T-cell (primary cell): ENCODE data around the gene STK39. TPM values are rescaled to one million over a fixed set of nuclear protein-coding genes. Genes with fewer than 3 reads are reported as not detected.

Source experiments
- ATAC-seq, 4 experiments: fragments of 200-7000 bp in 3 of 4; fragments of 150-1000 bp in 1 of 4; cut with Tn5 transposase; replicated peaks in 1 of 4; 1 replicate in 3 of 4; 2 replicates in 1 of 4; pipeline ENCODE4 v1.10.0; 2021; ENCODE audit warnings: moderate library complexity in 3 of 4, mild to moderate bottlenecking in 2 of 4, moderate number of reproducible peaks in 1 of 4
- CTCF ChIA-PET, 2 donors: fragments of 300-600 bp; sonication (Branson Sonifier 250); formaldehyde crosslinking; loops; one replicate each; lab custom pipeline; 2022; ENCODE audit warnings: antibody characterized with exemption in 2 of 2; lab: Charles Lee
- POLR2A ChIA-PET, 2 donors: fragments of 300-600 bp; sonication (Branson Sonifier 250); formaldehyde crosslinking; loops; one replicate each; lab custom pipeline; 2022; ENCODE audit warnings: antibody characterized with exemption in 2 of 2; lab: Charles Lee
- DNase-seq, 35 experiments: peaks; one replicate each; pipeline versions ENCODE4 v3.0.0 to v3.0.0-alpha.2; 2013 to 2023
- H3K27ac ChIP-seq: one replicate; pipeline ENCODE4 v1.5.1; 2013; ENCODE audit warnings: low read length
- H3K27me3 ChIP-seq, 2 experiments: replicated peaks in 1 of 2; 1 replicate in 1 of 2; 2 replicates in 1 of 2; pipeline versions ENCODE4 v1.6.1 to v1.7.0; 2013; ENCODE audit warnings: low read length in 1 of 2, mixed read lengths in 1 of 2; ENCODE audit not compliant: control insufficient read depth in 2 of 2, insufficient read depth in 2 of 2; ENCODE audit errors: extremely low read depth in 1 of 2
- H3K36me3 ChIP-seq, 2 donors: 1 replicate in 1 of 2; 2 replicates in 1 of 2; pipeline versions ENCODE4 v1.6.1 to v1.7.0; 2013; ENCODE audit warnings: low read length in 1 of 2; ENCODE audit not compliant: control insufficient read depth in 2 of 2, insufficient read depth in 1 of 2; ENCODE audit errors: extremely low read depth in 1 of 2
- H3K4me1 ChIP-seq, 2 experiments: 1 replicate in 1 of 2; 2 replicates in 1 of 2; pipeline versions ENCODE4 v1.6.1 to v1.7.0; 2013; ENCODE audit warnings: low read length in 2 of 2, mixed read lengths in 1 of 2; ENCODE audit not compliant: insufficient read depth in 2 of 2, control insufficient read depth in 1 of 2; ENCODE audit errors: extremely low read depth in 1 of 2
- H3K4me3 ChIP-seq, 2 donors: 1 replicate in 1 of 2; 2 replicates in 1 of 2; pipeline versions ENCODE4 v1.5.1 to v1.7.0; 2013; ENCODE audit warnings: mild to moderate bottlenecking in 2 of 2, low read length in 1 of 2, moderate library complexity in 1 of 2; ENCODE audit not compliant: control insufficient read depth in 1 of 2; ENCODE audit errors: extremely low read depth in 1 of 2
- H3K9me3 ChIP-seq: 2 replicates; pipeline ENCODE4 v1.7.0; 2013
- H3K27ac Mint-ChIP-seq, 2 donors: one replicate each; pipeline ENCODE4 v1.8.0; 2020 to 2021; ENCODE audit warnings: mild to moderate bottlenecking in 2 of 2, mixed read lengths in 2 of 2
- H3K27me3 Mint-ChIP-seq, 2 donors: one replicate each; pipeline ENCODE4 v1.8.0; 2021 to 2022; ENCODE audit warnings: mixed read lengths in 2 of 2
- H3K36me3 Mint-ChIP-seq: one replicate; pipeline ENCODE4 v1.8.0; 2021; ENCODE audit warnings: mixed read lengths
- H3K4me1 Mint-ChIP-seq, 3 donors: one replicate each; pipeline ENCODE4 v1.8.0; 2020 to 2022; ENCODE audit warnings: mixed read lengths in 3 of 3, mild to moderate bottlenecking in 1 of 3
- H3K4me3 Mint-ChIP-seq, 3 donors: one replicate each; pipeline ENCODE4 v1.8.0; 2020 to 2022; ENCODE audit warnings: mild to moderate bottlenecking in 3 of 3, mixed read lengths in 3 of 3, moderate library complexity in 3 of 3
- H3K9me3 Mint-ChIP-seq, 3 donors: one replicate each; pipeline ENCODE4 v1.8.0; 2020 to 2022; ENCODE audit warnings: mixed read lengths in 3 of 3
- WGBS: methylation state at CpG from one replicate; pipeline ENCODE4 v1.1.5; 2013; ENCODE audit warnings: missing lambda C conversion rate; ENCODE audit not compliant: insufficient coverage; 5-methylcytosine and 5-hydroxymethylcytosine counted together
- total RNA-seq, 35 experiments: library from RNA in 6 of 35; stranded (reverse) in 6 of 35; fragments of 120-200 nt in 1 of 35; gene quantifications; one replicate each; pipeline versions ENCODE4 v1.2.1 to v1.2.4 and lab custom pipeline; 2013 to 2026

The STK39 gene
- total RNA-seq, 5 donors from 2014 or later (not counting 1 experiment from before 2014, with no cell fraction given), result 15.4 to 25.8 (median 21.0) TPM

GRCh38 chr2:168120730-168121129 is 126.7 kb downstream of the STK39 start:
- ATAC-seq (no peak), DNase-seq (no peak)
- Mint-ChIP-seq H3K4me3 (no peak overlapping the region), H3K36me3 (peaks cover 27% of the 10 kb centered on the region), H3K27ac (no peak overlapping the region), H3K9me3 (no peaks in the 10 kb centered on the region), H3K27me3 (no peaks in the 10 kb centered on the region), H3K4me1 (no peaks in the 10 kb centered on the region)
- Histone ChIP-seq H3K27me3 (no peaks in the 10 kb centered on the region), H3K4me1 (no peaks in the 10 kb centered on the region), H3K4me3 (no peak overlapping the region), H3K36me3 (peaks cover 8 to 46% of the 10 kb centered on the region in 2 donors), H3K9me3 (no peaks in the 10 kb centered on the region), H3K27ac (no peak overlapping the region)
- ChIA-PET CTCF (interaction anchor here (0.5 to 2.9 kb wide), 8 partner anchors 8 to 1581 kb away, joined by 3 to 16 read pairs (median 4); no protein-coding TSS in a partner anchor), POLR2A (no interaction called here)
- WGBS, result 100% methylated on average over 1 of the region's 3 CpGs

- Mint-ChIP-seq H3K4me3 (no peak overlapping the region), H3K4me1 (peaks cover 0 to 4% (median 0%) of the 10 kb centered on the region in 3 donors), H3K27me3 (no peaks in the 10 kb centered on the region), H3K27ac (no peak overlapping the region), H3K36me3 (peaks cover 26% of the 10 kb centered on the region), H3K9me3 (no peaks in the 10 kb centered on the region)
- H3K36me3 ChIP-seq, result peaks cover 5 to 44% of the 10 kb centered on the region in 2 donors
- H3K9me3 ChIP-seq, result no peaks in the 10 kb centered on the region
- CTCF ChIA-PET, result interaction anchor here (0.6 to 2.9 kb wide), 10 partner anchors 8 to 1581 kb away, joined by 3 to 16 read pairs (median 4); no protein-coding TSS in a partner anchor
- POLR2A ChIA-PET, result no interaction called here
- no peaks in the 10 kb centered on the region for H3K27me3 ChIP-seq
- no peak overlapping the region for H3K4me3 ChIP-seq
- H3K27ac ChIP-seq, result no peak overlapping the region
- DNase-seq (no peak), ATAC-seq (no peak)
- WGBS, result 100% methylated on average over 1 of the region's 4 CpGs
- H3K4me1 ChIP-seq, result no peaks in the 10 kb centered on the region
These were observed 127.1 kb downstream of the STK39 start for GRCh38 chr2:168120310-168120709.

- Mint-ChIP-seq H3K27me3 (no peaks in the 10 kb centered on the region), H3K4me1 (peaks cover 0 to 4% (median 0%) of the 10 kb centered on the region in 3 donors), H3K4me3 (no peak overlapping the region), H3K9me3 (no peaks in the 10 kb centered on the region), H3K27ac (no peak overlapping the region), H3K36me3 (peaks cover 23% of the 10 kb centered on the region)
- DNase-seq, result peak in 5 of 35 experiments; percentile 2 to 60 (median 3)
- no peak for ATAC-seq
- WGBS, result 25% methylated on average over 1 of the region's 4 CpGs
- peaks cover 5 to 47% of the 10 kb centered on the region in 2 donors for H3K36me3 ChIP-seq
- H3K4me1 ChIP-seq, result no peaks in the 10 kb centered on the region
- ChIA-PET POLR2A (no interaction called here), CTCF (interaction anchor here (0.6 to 3.1 kb wide), 25 partner anchors 9 to 1582 kb away, joined by 3 to 20 read pairs (median 4); no protein-coding TSS in a partner anchor)
- no peaks in the 10 kb centered on the region for H3K9me3 ChIP-seq
- H3K27ac ChIP-seq, result no peak overlapping the region
- H3K4me3 ChIP-seq, result no peak overlapping the region
- no peaks in the 10 kb centered on the region for H3K27me3 ChIP-seq
These were observed 127.8 kb downstream of the STK39 start for GRCh38 chr2:168119515-168120141.

- Mint-ChIP-seq H3K4me1 (peaks cover 0 to 4% (median 0%) of the 10 kb centered on the region in 3 donors), H3K9me3 (no peaks in the 10 kb centered on the region), H3K4me3 (no peak overlapping the region), H3K36me3 (peaks cover 28% of the 10 kb centered on the region), H3K27ac (no peak overlapping the region), H3K27me3 (no peaks in the 10 kb centered on the region)
- Histone ChIP-seq H3K4me1 (no peaks in the 10 kb centered on the region), H3K27ac (no peak overlapping the region), H3K27me3 (no peaks in the 10 kb centered on the region), H3K36me3 (peaks cover 5 to 51% of the 10 kb centered on the region in 2 donors), H3K4me3 (no peak overlapping the region), H3K9me3 (no peaks in the 10 kb centered on the region)
- DNase-seq (peak in 3 of 35 experiments; percentile 7 to 61 (median 19)), ATAC-seq (no peak)
- ChIA-PET POLR2A (interaction anchor here (0.6 to 0.7 kb wide), 2 partner anchors 16 to 83 kb away, joined by 3 to 6 read pairs; no protein-coding TSS in a partner anchor), CTCF (interaction anchor here (0.6 to 3.1 kb wide), 35 partner anchors 9 to 1643 kb away, joined by 3 to 20 read pairs (median 3); no protein-coding TSS in a partner anchor)
- WGBS, result 80% methylated on average over 2 of the region's 10 CpGs
These were observed 128.5 kb downstream of the STK39 start for GRCh38 chr2:168118733-168119514.

- no peak for ATAC-seq
- Mint-ChIP-seq H3K27me3 (no peaks in the 10 kb centered on the region), H3K36me3 (peaks cover 36% of the 10 kb centered on the region), H3K9me3 (no peaks in the 10 kb centered on the region), H3K4me1 (peaks cover 0 to 15% (median 0%) of the 10 kb centered on the region in 3 donors), H3K4me3 (no peak overlapping the region), H3K27ac (no peak overlapping the region)
- H3K36me3 ChIP-seq, result peaks cover 0 to 42% of the 10 kb centered on the region in 2 donors
- CTCF ChIA-PET, result interaction anchor here (0.5 to 1.7 kb wide), 5 partner anchors 12 to 1579 kb away, joined by 3 to 7 read pairs (median 3); no protein-coding TSS in a partner anchor
- no peaks in the 10 kb centered on the region for H3K27me3 ChIP-seq
- H3K27ac ChIP-seq, result no peak overlapping the region
- 83% methylated on average over 1 of the region's 2 CpGs for WGBS
- POLR2A ChIA-PET, result interaction anchor here in 1 of 2 donors (0.6 kb wide), 1 partner anchor 137 kb away, joined by 4 read pairs; no protein-coding TSS in a partner anchor
- no peak overlapping the region for H3K4me3 ChIP-seq
- no peaks in the 10 kb centered on the region for H3K4me1 ChIP-seq
- no peak for DNase-seq
- H3K9me3 ChIP-seq, result no peaks in the 10 kb centered on the region
These were observed 130.9 kb downstream of the STK39 start for GRCh38 chr2:168116448-168116847.

GRCh38 chr2:168114619-168115018 is 132.8 kb downstream of the STK39 start:
- Histone ChIP-seq H3K4me1 (no peaks in the 10 kb centered on the region), H3K27me3 (no peaks in the 10 kb centered on the region), H3K4me3 (no peak overlapping the region), H3K9me3 (no peaks in the 10 kb centered on the region), H3K36me3 (peaks cover 0 to 38% of the 10 kb centered on the region in 2 donors), H3K27ac (no peak overlapping the region)
- POLR2A ChIA-PET, result no interaction called here
- no peak overlapping the region for H3K27ac Mint-ChIP-seq
- peaks cover 0 to 15% (median 0%) of the 10 kb centered on the region in 3 donors for H3K4me1 Mint-ChIP-seq
- no peaks in the 10 kb centered on the region for H3K27me3 Mint-ChIP-seq
- 100% methylated on average over 2 of the region's 7 CpGs for WGBS
- H3K4me3 Mint-ChIP-seq, result no peak overlapping the region
- peaks cover 46% of the 10 kb centered on the region for H3K36me3 Mint-ChIP-seq
- CTCF ChIA-PET, result interaction anchor here (0.5 to 0.7 kb wide), 2 partner anchors 211 to 515 kb away, joined by 3 to 4 read pairs; no protein-coding TSS in a partner anchor
- DNase-seq (no peak), ATAC-seq (no peak)
- H3K9me3 Mint-ChIP-seq, result no peaks in the 10 kb centered on the region
